ENCODE results near the gene PILRB.
"Not testable (repeated sequence)": the region's sequence is repeated elsewhere in the genome, so short reads cannot be mapped to it uniquely, and the experiment has no call there.

The PILRB gene

DNA sequence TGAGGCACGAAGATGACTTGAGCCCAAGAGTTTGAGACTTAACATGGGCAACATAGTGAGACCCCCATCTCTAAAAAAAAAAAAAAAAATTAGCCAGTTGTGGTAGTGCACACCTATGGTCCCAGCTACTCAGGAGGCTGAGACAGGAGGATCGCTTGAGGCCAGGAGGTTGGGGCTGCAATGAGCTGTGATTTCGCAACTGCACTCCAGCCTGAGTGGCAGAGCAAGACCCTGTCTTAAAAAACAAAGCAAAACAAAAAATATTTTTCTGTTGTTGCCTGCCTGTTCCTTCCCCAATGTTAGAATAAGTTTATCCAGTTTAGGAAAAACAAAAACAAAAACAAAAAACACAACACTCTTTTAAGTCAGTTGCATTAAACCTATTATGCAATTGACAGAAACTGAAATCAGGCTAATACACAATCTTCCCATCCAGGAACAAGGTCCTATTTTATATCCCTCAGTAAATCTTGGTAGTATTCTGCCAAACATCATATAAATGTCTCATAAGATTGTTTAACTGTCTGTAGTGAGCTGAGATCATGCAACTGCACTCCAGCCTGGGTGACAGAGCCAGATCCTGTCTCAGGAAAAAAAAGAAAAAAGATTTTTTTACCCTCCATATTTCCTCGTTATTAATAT is 20.3 kb downstream of the PILRB start:
- H3K4me1 Mint-ChIP-seq (ENCODE audit: low read depth), result peaks cover 21% of the 10 kb centered on the region
- H3K27me3 Mint-ChIP-seq, result no peaks in the 10 kb centered on the region
- no peaks in the 10 kb centered on the region for H3K9me3 Mint-ChIP-seq
- H3K27ac Mint-ChIP-seq, result no peak overlapping the region
- H3K36me3 Mint-ChIP-seq (ENCODE audit: low read depth), result no peaks in the 10 kb centered on the region
- H3K4me3 Mint-ChIP-seq, result no peak overlapping the region

GRCh38 chr7:100380196-100380595 is 22.3 kb downstream of the PILRB start:
- Mint-ChIP-seq H3K27me3 (no peaks in the 10 kb centered on the region), H3K4me1 (ENCODE audit: low read depth) (peaks cover 11% of the 10 kb centered on the region), H3K27ac (no peak overlapping the region), H3K9me3 (no peaks in the 10 kb centered on the region), H3K4me3 (no peak overlapping the region), H3K36me3 (ENCODE audit: low read depth) (no peaks in the 10 kb centered on the region)

GRCh38 chr7:100381531-100382233 is 23.8 kb downstream of the PILRB start:
- not testable (repeated sequence) for H3K27me3 Mint-ChIP-seq; H3K36me3 Mint-ChIP-seq (ENCODE audit: low read depth); H3K27ac Mint-ChIP-seq; H3K4me3 Mint-ChIP-seq; H3K9me3 Mint-ChIP-seq; H3K4me1 Mint-ChIP-seq (ENCODE audit: low read depth)

DNA sequence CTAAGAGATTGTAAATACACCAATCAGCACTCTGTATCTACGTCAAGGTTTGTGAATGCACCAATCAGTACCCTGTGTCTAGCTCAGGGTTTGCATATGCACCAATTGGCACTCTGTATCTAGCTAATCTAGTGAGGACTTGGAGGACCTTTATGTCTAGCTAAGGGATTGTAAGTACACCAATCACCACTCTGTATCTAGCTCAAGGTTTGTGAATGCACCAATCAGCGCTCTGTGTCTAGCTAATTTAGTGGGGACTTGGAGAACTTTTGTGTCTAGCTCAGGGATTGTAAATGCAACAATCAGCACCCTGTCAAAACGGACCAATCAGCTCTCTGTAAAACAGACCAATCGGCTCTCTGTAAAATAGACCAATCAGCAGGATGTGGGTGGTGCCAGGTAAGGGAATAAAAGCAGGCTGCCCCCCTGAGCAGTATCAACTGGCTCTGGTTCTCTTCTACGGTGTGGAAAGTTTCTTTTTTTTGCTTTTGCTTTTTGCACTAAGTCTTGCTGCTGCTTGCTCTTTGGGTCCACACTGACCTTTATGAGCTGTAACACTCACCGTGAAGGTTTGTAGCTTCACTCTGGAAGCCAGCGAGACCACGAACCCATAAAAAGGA is 24.4 kb downstream of the PILRB start:
- not testable (repeated sequence) for H3K4me3 Mint-ChIP-seq; H3K36me3 Mint-ChIP-seq (ENCODE audit: low read depth)

DNA sequence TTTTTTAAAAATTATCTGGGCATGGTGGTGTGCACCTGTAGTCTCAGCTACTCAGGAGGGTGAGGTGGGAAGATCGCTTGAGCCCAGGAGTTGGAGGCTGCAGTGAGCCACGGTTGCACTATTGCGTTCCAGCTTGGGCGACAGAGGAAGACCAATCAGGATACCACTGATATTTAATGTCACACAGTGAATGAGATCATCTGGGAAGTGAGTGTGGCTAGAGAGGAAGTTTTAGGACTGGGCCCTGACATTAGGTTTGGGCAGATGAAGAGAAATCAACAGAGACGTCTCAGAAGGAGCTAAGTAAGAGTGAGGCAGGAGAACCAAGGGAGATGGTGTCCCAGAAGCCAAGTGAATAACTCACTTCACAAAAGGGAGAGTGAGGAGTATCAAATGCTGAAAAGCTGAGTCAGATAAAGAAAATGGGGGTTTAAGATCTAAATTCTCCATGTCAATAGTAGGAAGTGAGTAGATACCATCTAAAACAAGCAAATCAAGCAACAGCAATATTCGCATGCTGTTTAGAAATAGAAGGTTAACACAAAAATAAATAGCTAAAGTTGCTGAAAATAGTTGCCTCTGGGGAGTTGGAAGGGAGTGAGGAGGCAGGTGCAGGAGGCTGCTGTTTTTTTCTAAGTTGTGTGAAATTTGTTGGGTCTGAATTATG is 26.8 kb downstream of the PILRB start:
- Mint-ChIP-seq H3K9me3 (no peaks in the 10 kb centered on the region), H3K4me1 (ENCODE audit: low read depth) (peaks cover 10% of the 10 kb centered on the region), H3K27me3 (peaks cover 4% of the 10 kb centered on the region), H3K36me3 (ENCODE audit: low read depth) (no peaks in the 10 kb centered on the region), H3K4me3 (no peak overlapping the region), H3K27ac (no peak overlapping the region)

More for the DNA sequence above, 24.4 kb downstream of the PILRB start:
- H3K9me3 Mint-ChIP-seq; H3K27ac Mint-ChIP-seq; H3K4me1 Mint-ChIP-seq (ENCODE audit: low read depth); H3K27me3 Mint-ChIP-seq: not testable (repeated sequence)

- H3K27me3 Mint-ChIP-seq, result peaks cover 8% of the 10 kb centered on the region
- no peaks in the 10 kb centered on the region for H3K9me3 Mint-ChIP-seq
- H3K36me3 Mint-ChIP-seq (ENCODE audit: low read depth), result no peaks in the 10 kb centered on the region
- H3K27ac Mint-ChIP-seq, result no peak overlapping the region
- no peak overlapping the region for H3K4me3 Mint-ChIP-seq
- H3K4me1 Mint-ChIP-seq (ENCODE audit: low read depth), result peaks cover 10% of the 10 kb centered on the region
These were observed 29.0 kb downstream of the PILRB start for GRCh38 chr7:100386940-100387339.

GRCh38 chr7:100387695-100388094 is 29.8 kb downstream of the PILRB start:
- Mint-ChIP-seq H3K36me3 (ENCODE audit: low read depth) (no peaks in the 10 kb centered on the region), H3K4me3 (no peak overlapping the region), H3K9me3 (no peaks in the 10 kb centered on the region), H3K4me1 (ENCODE audit: low read depth) (peaks cover 6% of the 10 kb centered on the region), H3K27me3 (peaks cover 11% of the 10 kb centered on the region), H3K27ac (no peak overlapping the region)

GRCh38 chr7:100389437-100390088 is 31.6 kb downstream of the PILRB start:
- H3K27ac Mint-ChIP-seq, result no peak overlapping the region
- no peaks in the 10 kb centered on the region for H3K36me3 Mint-ChIP-seq (ENCODE audit: low read depth)
- no peaks in the 10 kb centered on the region for H3K9me3 Mint-ChIP-seq
- H3K4me1 Mint-ChIP-seq (ENCODE audit: low read depth), result peaks cover 6% of the 10 kb centered on the region
- peaks cover 11% of the 10 kb centered on the region for H3K27me3 Mint-ChIP-seq
- H3K4me3 Mint-ChIP-seq, result no peak overlapping the region

DNA sequence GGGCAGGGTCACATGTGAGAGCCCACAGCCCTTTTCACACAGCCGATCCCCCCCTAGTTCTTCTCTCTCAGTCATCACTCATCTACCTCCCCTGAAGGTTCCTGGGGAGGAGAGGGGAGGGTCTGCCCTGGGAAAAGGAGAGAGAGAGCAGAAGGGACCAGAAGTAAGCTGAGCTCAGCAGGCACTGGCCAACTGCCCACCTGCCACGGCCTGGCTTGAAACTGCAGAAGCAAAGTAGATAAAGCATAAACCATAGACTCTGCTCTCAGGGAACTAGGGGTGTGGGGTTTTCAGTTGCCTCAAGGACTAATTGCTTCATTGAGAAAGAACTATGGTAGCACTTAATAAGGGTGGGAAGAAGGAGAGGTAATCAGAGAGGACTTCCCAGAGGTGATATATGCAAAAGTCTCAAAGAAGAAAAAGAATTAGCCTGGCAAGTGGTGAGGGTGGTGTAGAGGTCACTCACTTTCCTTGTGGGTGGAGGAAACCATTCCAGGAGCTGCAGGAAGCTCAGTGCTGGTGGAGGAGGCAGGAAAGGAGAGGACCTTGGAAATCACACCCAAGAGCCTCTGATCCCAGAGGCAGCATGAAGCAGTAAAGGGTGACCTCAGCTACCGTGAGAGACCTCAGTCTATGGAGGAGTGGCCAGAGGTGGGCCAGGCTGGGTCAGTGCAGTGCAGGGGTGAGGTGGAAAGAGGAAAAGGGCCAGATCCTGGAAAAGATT is 32.5 kb downstream of the PILRB start:
- Mint-ChIP-seq H3K27ac (no peak overlapping the region), H3K4me3 (no peak overlapping the region), H3K9me3 (no peaks in the 10 kb centered on the region), H3K27me3 (peaks cover 11% of the 10 kb centered on the region), H3K36me3 (ENCODE audit: low read depth) (no peaks in the 10 kb centered on the region), H3K4me1 (ENCODE audit: low read depth) (peaks cover 4% of the 10 kb centered on the region)

DNA sequence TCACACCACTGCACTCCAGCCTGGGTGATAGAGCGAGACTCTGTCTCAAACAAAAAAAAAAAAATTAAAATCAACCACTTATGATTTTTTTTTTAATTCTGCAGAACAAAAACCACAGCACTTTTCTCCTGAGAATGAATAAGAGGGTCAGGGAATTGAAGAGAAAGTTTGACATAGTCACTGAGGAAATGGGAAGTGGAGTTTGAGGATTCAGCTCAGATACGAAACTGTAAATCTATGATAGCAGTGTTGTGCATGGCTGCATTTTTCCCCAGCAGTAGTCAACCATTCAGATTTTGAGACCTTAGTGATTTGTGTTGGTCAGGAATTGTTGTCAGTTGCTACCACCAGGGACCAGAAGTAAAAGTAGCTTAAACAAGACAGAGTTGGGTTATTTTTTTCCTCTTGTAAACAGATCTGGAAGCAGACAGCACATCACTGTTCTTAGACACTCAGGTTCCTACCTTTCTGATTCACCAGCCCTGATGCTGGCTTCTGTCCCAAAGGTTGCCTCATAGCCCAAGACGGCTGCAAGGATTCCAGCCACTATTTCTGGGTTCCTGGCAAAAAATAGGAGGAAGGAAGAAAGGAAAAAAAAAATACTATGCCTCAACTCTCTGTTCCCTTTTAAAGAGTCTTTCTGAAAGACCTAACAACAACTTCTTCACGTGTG is 35.5 kb downstream of the PILRB start:
- Mint-ChIP-seq H3K4me3 (no peak overlapping the region), H3K9me3 (no peaks in the 10 kb centered on the region), H3K4me1 (ENCODE audit: low read depth) (peaks cover 30% of the 10 kb centered on the region), H3K27me3 (peaks cover 13% of the 10 kb centered on the region), H3K36me3 (ENCODE audit: low read depth) (no peaks in the 10 kb centered on the region), H3K27ac (no peak overlapping the region)

DNA sequence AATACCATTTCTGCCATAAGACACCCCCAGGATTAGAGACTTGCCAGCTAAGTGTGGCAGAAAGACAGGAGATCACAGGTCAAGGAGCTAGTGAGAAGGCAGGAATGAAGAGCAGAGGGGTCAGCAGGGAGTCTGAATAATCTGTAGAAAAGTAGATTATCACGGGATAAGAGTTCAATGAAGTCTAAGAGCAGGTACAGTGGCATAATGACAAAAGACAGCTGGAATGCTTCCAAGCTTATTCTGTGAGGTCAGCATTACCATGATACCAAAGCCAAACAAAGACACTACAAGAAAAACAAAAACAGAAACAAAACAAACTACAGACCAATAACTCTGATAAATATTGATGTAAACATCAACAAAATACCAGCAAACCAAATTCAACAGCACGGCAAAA is 36.2 kb downstream of the PILRB start:
- Mint-ChIP-seq H3K27ac (no peak overlapping the region), H3K27me3 (peaks cover 16% of the 10 kb centered on the region), H3K9me3 (no peaks in the 10 kb centered on the region), H3K4me3 (no peak overlapping the region), H3K36me3 (ENCODE audit: low read depth) (no peaks in the 10 kb centered on the region), H3K4me1 (ENCODE audit: low read depth) (peaks cover 32% of the 10 kb centered on the region)

- peak overlapping the region; percentile 71 for H3K27ac Mint-ChIP-seq
- peaks cover 9% of the 10 kb centered on the region for H3K27me3 Mint-ChIP-seq
- H3K36me3 Mint-ChIP-seq (ENCODE audit: low read depth), result no peaks in the 10 kb centered on the region
These were observed 38.6 kb downstream of the PILRB start for GRCh38 chr7:100396421-100396982.

DNA sequence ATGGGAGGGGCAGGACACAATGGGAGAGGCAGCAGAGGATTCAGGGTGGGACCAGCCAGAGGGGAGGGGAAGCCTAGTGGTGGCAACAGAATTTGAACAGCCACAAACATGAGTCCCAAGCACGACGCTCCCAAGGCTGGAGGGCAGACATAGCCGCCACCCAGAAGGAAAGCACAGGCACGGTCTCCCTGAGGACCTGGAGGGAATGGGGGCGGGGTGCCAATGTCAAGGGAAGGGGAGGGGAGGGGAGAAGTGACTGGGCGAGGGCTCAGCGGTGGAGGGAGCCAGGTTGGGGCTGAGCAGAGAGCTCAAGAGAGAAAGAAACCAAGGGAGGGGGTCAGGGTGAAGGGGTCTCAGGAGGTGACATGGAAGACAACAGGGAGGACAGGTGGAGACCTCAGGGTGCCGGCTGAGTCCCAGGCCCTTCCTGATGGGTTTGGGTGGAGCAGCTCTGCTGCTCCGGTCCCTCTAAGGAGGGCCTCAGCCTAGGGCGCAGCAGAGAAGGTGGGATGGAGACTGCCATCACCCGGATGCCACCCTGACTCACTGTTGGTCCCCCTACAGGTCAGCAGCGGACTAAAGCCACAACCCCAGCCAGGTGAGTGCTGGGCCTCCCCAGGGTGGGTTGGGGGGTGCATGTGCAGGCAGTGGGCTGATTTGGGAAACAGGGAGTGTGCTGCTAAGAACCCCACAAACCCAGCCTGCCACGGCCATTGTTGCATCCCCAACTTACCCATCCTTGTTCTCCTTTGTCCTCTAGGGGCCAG is 39.6 kb downstream of the PILRB start:
- Mint-ChIP-seq H3K27me3 (peaks cover 6% of the 10 kb centered on the region), H3K9me3 (no peaks in the 10 kb centered on the region), H3K36me3 (ENCODE audit: low read depth) (no peaks in the 10 kb centered on the region), H3K4me1 (ENCODE audit: low read depth) (peaks cover 32% of the 10 kb centered on the region), H3K27ac (peak overlapping the region; percentile 71), H3K4me3 (no peak overlapping the region)

More at GRCh38 chr7:100396421-100396982, 38.6 kb downstream of the PILRB start:
- Mint-ChIP-seq H3K4me3 (peak overlapping the region; percentile 51), H3K9me3 (no peaks in the 10 kb centered on the region), H3K4me1 (ENCODE audit: low read depth) (peaks cover 32% of the 10 kb centered on the region)
